ENCODE results near the gene TNFSF11. TPM values are rescaled to one million over a fixed set of nuclear protein-coding genes. Genes with fewer than 3 reads are reported as not detected.

TNFSF11 gene
- total RNA-seq, 6 experiments from 2014 or later, result 0.15 to 1.5 (median 0.45) TPM

DNA sequence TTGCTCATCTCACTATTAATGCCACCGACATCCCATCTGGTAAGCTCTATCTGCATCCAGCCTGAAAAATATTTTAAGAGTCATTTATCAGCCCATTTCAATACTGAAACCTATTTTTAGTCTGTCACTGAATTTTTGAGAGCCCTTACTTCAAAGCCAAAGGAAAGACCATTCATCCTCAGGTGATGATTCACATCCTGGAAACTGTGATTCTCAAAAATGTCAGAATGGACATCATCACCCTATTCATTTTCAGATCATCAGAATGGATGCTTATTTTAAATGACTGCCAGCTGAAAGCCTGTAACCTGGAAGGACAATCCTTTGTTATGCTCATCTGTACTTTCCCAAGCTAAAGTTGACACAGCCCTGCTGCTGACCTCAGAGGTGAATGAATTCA, 27.0 kb downstream of the TNFSF11 start:
- 67% methylated on average over 1 of the region's 1 CpG for WGBS (ENCODE audit: insufficient coverage, low coverage, low lambda C conversion rate, missing lambda C conversion rate)
- ATAC-seq, result no peak

DNA sequence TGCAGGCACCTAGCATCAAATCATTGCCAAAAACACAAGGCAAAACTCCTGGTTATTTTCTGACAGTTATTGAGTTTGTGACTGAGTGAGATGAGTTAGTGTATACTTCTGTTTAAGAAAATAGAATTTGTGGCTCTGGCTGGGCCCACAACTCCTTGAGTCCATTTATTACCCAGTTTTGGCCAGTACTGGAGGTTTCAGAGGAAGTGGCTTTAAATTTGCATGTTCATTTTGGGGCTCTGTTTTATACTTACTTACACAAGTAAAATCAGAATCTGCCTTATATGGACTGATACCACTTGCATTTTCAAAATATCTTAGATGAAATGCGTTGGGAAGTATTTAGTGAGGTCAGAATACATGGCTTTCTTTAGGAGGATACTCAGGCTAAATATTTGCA, 29.0 kb downstream of the TNFSF11 start:
- H3K4me1 ChIP-seq, result no peaks in the 10 kb centered on the region
- WGBS (ENCODE audit: insufficient coverage, low coverage, low lambda C conversion rate, missing lambda C conversion rate), result 80% methylated on average over 1 of the region's 1 CpG
- no peak for DNase-seq

More for the DNA sequence above, 27.0 kb downstream of the TNFSF11 start:
- H3K4me3 ChIP-seq, result no peak overlapping the region
- H3K4me1 ChIP-seq, result no peaks in the 10 kb centered on the region
- TF ChIP-seq POLR2A (IDR thresholded peaks at IDR 0.05), result no peak
- TF ChIP-seq, protein P1, sequence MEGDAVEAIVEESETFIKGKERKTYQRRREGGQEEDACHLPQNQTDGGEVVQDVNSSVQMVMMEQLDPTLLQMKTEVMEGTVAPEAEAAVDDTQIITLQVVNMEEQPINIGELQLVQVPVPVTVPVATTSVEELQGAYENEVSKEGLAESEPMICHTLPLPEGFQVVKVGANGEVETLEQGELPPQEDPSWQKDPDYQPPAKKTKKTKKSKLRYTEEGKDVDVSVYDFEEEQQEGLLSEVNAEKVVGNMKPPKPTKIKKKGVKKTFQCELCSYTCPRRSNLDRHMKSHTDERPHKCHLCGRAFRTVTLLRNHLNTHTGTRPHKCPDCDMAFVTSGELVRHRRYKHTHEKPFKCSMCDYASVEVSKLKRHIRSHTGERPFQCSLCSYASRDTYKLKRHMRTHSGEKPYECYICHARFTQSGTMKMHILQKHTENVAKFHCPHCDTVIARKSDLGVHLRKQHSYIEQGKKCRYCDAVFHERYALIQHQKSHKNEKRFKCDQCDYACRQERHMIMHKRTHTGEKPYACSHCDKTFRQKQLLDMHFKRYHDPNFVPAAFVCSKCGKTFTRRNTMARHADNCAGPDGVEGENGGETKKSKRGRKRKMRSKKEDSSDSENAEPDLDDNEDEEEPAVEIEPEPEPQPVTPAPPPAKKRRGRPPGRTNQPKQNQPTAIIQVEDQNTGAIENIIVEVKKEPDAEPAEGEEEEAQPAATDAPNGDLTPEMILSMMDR (IDR thresholded peaks at IDR 0.05), result no peak
- H3K27ac ChIP-seq, result no peak overlapping the region
- DNase-seq, result no peak
- H3K36me3 ChIP-seq, result no peaks in the 10 kb centered on the region
- intact Hi-C loops (cut with DNase I), result no loop called here
- H3K9me3 ChIP-seq, result no peaks in the 10 kb centered on the region
- no peaks in the 10 kb centered on the region for H3K27me3 ChIP-seq

DNA sequence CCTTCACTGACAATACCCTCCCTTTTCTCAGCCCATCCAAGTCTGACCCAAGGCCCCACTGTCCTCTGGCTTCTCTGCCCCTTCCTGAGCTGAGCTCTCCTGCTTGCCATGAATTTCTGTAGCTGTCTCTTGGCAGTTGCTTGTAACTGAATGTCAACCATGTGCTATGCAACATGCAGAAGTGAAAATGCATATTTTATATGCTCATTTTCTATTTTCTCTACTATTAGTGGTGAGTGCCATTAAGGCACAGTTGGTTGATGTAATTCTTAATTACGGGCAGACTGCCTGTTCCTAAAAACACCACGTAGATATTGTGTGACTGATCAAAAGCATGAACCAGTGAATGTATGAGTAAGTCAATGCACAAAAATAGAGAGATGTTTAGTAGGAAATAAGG, 29.6 kb downstream of the TNFSF11 start:
- H3K4me1 ChIP-seq, result no peaks in the 10 kb centered on the region
- no peaks in the 10 kb centered on the region for H3K36me3 ChIP-seq
- DNase-seq (no peak), ATAC-seq (no peak)
- H3K9me3 ChIP-seq, result no peaks in the 10 kb centered on the region
- H3K27ac ChIP-seq, result no peak overlapping the region
- intact Hi-C loops (cut with DNase I), result no loop called here
- TF ChIP-seq, protein P1 (IDR thresholded peaks at IDR 0.05), result no peak
- no peak for TF ChIP-seq POLR2A (IDR thresholded peaks at IDR 0.05)
- WGBS (ENCODE audit: insufficient coverage, low coverage, low lambda C conversion rate, missing lambda C conversion rate), result 86% methylated on average over 2 of the region's 2 CpGs
- no peaks in the 10 kb centered on the region for H3K27me3 ChIP-seq
- H3K4me3 ChIP-seq, result no peak overlapping the region

More for the DNA sequence above, 29.0 kb downstream of the TNFSF11 start:
- Histone ChIP-seq H3K9me3 (no peaks in the 10 kb centered on the region), H3K36me3 (no peaks in the 10 kb centered on the region), H3K27ac (no peak overlapping the region), H3K27me3 (no peaks in the 10 kb centered on the region), H3K4me3 (no peak overlapping the region)
- TF ChIP-seq, protein P1 (IDR thresholded peaks at IDR 0.05), result no peak
- no peak for TF ChIP-seq POLR2A (IDR thresholded peaks at IDR 0.05)
- no peak for ATAC-seq
- intact Hi-C loops (cut with DNase I), result no loop called here

DNA sequence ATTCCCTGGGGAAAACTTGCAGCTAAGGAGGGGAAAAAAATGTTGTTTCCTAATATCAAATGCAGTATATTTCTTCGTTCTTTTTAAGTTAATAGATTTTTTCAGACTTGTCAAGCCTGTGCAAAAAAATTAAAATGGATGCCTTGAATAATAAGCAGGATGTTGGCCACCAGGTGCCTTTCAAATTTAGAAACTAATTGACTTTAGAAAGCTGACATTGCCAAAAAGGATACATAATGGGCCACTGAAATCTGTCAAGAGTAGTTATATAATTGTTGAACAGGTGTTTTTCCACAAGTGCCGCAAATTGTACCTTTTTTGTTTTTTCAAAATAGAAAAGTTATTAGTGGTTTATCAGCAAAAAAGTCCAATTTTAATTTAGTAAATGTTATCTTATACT, 33.6 kb downstream of the TNFSF11 start:
- Histone ChIP-seq H3K4me3 (no peak overlapping the region), H3K4me1 (no peaks in the 10 kb centered on the region), H3K9me3 (no peaks in the 10 kb centered on the region), H3K27ac (no peak overlapping the region), H3K36me3 (no peaks in the 10 kb centered on the region), H3K27me3 (no peaks in the 10 kb centered on the region)
- TF ChIP-seq POLR2A (IDR thresholded peaks at IDR 0.05), result no peak
- TF ChIP-seq, protein P1 (IDR thresholded peaks at IDR 0.05), result no peak
- intact Hi-C loops (cut with DNase I), result no loop called here
- WGBS (ENCODE audit: insufficient coverage, low coverage, low lambda C conversion rate, missing lambda C conversion rate), result 88% methylated on average over 2 of the region's 2 CpGs
- no peak for ATAC-seq
- no peak for DNase-seq

DNA sequence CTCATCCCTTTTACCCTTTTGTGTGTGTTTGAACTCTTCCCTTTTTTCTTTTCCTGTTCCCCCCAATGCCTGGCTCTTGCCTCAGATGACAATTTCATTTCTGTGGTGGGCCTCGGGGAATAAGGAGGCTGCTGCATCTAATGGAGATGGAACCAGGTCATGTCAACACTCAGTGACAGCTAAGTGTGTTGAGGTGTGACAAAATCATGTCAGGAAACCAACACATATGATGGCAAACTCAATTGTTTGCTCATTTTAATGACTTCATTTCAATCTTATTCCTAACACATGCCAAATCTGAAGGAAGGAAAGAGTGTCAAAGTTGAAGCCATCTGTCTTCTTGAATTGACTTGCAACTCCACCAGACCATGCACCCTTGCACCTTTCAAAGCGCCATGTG, 36.7 kb downstream of the TNFSF11 start:
- H3K27me3 ChIP-seq, result no peaks in the 10 kb centered on the region
- H3K9me3 ChIP-seq, result no peaks in the 10 kb centered on the region
- DNase-seq, result no peak
- no peak for ATAC-seq
- no peaks in the 10 kb centered on the region for H3K4me1 ChIP-seq
- intact Hi-C loops (cut with DNase I), result no loop called here
- TF ChIP-seq, protein P1 (IDR thresholded peaks at IDR 0.05), result no peak
- no peak for TF ChIP-seq POLR2A (IDR thresholded peaks at IDR 0.05)
- H3K36me3 ChIP-seq, result no peaks in the 10 kb centered on the region
- no peak overlapping the region for H3K4me3 ChIP-seq
- H3K27ac ChIP-seq, result no peak overlapping the region
- WGBS (ENCODE audit: insufficient coverage, low coverage, low lambda C conversion rate, missing lambda C conversion rate), result 89% methylated on average over 2 of the region's 2 CpGs
